HG02870 (cell line): ENCODE results near the gene EPB41L2.

Source experiments
- ATAC-seq: cut with Tn5 transposase; IDR thresholded peaks from one replicate; pipeline ENCODE4 v1.9.1; 2021; ENCODE audit warnings: mild to moderate bottlenecking, moderate library complexity; ENCODE audit not compliant: unreplicated experiment

Gene EPB41L2

DNA sequence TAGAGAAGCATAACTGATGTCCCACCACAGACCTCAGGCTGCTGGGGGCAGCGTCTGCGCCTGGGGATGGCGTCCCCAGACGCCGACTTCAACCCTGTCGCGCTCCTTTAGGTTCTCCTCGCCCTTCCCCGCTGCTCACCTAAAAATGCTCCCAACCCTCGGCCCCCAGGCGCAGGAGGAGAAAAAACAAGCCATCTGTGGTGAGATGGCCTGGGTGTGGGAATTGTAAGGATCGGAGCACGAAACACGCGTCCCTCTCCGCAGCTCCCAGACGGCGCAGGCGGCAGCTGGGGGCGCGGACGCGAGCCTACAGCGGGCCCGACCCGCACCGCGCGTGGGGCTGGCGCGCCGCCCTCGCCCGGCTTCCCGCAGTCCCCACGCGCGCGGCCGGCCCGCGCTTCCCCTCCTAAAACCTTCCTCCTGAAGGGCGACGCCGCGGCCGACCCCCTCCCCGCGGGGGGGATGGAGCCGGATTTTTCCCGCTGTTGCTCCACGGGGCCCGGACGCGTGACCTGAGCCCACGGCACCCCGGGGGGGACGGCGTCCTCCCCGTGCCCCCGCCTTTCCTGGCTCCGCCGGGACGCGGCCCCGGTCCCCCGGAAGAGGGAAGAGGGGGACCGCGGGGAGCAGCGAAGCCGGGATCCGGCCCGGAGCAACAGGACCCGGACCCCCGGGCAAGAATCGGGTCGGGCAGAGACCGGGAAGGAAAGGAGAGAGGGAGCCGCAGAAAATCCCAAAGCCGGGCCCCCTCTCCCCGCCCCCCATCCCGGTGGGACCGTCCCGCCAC lies 611 bp downstream of the EPB41L2 start:
- no peak for ATAC-seq

DNA sequence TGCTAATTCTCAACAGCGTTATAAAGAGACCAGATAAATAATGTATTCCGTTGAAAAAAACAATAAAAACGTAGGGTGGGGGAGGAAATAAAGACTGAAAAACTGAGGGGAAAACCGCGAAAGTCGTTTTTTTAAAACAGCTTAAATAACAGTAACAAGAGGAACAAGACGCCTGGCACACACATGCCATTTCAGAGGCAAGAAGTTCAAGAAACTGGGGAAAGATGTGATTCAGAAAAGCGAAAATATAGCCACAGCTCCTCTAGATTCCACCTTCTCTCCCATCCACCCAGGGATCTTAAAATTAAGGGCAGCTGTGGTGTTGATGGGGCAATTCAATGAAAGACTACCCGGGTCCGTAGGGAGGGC lies 1.3 kb downstream of the EPB41L2 start:
- no peak for ATAC-seq

- ATAC-seq, result no peak
These were observed 1.8 kb downstream of the EPB41L2 start for GRCh38 chr6:131061041-131061750.

- ATAC-seq, result no peak
These were observed 2.7 kb downstream of the EPB41L2 start for GRCh38 chr6:131060311-131060710.

- ATAC-seq, result no peak
These were observed 3.6 kb downstream of the EPB41L2 start for GRCh38 chr6:131059486-131059885.

DNA sequence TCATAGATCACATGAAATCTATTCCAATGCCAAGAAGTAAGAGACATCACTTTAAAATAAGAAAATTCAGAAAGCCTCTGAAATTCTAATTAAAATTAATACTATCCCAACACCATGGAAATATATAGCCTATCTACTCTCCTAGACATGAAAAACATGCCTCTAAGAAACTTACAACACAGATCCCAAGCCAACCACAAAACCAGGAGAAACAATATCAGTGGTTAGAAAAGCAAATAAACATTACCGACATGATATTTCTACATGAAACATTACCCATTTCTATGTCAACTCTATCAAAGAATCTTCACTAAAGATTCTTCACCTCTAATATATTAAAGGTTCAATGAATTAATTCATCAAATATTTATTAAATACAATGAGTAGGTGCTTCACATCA lies 4.8 kb downstream of the EPB41L2 start:
- no peak for ATAC-seq

- ATAC-seq, result no peak
These were observed 8.4 kb downstream of the EPB41L2 start for GRCh38 chr6:131054392-131055250.

DNA sequence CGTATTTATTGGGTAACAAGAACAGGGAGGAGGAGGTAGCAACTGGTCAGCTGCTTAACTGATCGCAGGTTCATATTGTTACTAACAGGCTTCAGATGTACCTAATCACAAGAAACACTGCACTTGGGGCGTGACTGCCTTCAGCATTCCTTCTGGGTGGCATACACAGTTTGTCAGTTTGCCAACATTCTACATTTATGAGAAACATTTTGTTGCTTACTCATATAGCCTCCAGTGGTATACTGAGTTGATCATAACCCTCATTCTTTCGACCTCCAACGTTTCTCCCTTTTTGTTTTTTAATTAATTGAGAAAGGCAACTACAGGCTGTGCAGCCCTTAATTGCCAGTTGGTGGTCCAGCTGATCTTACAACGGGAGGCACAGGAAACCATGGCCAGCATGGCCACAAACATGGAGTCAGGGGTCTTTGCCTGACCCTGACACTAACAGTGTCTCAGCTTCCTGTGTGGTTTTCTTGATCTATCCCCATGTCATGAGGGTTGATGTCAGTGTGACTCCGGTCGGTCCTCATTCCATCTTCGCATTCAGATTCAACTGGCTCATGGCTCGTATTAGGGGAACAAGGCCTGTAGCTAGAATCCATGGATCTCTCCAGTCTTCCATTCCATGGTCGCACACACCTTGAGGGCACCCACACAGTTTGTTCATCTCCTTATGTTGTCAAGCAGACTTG lies 9.4 kb downstream of the EPB41L2 start:
- no peak for ATAC-seq

GRCh38 chr6:131052181-131052580 lies 10.9 kb downstream of the EPB41L2 start:
- no peak for ATAC-seq

DNA sequence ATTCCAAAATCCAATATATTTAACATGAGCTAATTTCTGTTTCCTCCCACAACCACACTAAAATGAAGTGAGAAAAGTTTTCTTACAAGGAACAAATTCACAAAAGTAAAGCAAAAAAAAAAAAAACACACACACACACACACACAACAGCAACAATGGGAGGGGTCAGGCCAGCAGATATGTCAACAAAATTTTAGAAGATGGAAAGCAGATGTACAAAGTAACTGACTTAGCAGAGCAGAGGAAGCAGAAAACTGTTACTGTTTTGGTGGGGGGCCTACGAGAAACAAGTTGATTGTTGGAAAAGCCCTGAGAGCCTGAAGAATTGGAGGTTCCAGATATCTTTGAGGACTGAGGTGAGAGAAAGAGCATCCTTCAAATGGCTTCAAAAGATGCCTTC lies 11.7 kb downstream of the EPB41L2 start:
- no peak for ATAC-seq

DNA sequence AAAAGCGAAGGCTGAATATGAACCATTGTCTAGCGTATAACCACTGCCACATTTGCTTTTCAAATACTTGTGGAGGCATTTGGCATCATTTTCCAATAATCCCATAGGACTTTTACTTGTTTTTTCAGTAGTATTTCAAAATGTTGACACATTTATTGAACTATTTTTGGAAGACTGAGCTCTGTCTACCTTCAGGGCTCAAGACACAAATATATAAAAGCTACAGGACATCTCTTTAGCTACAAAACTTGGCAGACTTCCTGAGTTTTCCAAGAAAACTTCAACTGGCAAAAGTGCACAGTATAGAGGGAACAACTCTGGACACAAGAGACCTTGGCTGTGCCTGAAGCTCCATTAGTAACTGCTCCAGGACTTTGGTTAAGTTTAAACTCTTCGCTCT lies 13.4 kb downstream of the EPB41L2 start:
- ATAC-seq, result no peak

- ATAC-seq, result no peak
These were observed 14.0 kb downstream of the EPB41L2 start for GRCh38 chr6:131048933-131049515.

- ATAC-seq, result no peak
These were observed 14.6 kb downstream of the EPB41L2 start for GRCh38 chr6:131048459-131048858.

DNA sequence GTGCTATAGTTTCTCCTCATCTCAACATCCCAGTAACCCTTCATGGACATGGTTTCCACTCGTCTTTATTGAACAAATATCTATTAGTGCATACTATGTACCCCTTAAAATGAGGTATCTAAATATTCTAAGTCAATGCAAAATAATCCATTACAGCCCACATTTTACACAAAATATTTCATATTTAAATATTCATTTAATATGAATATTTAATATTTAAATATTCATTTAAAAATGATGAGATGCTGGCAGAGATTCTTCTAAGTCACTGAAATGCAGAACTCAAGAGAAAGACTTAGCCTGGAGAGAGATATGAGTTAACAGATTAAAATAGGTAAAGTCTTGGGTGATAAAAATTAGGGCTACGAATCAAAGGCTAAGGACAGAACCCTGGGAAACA lies 17.9 kb downstream of the EPB41L2 start:
- ATAC-seq, result no peak

DNA sequence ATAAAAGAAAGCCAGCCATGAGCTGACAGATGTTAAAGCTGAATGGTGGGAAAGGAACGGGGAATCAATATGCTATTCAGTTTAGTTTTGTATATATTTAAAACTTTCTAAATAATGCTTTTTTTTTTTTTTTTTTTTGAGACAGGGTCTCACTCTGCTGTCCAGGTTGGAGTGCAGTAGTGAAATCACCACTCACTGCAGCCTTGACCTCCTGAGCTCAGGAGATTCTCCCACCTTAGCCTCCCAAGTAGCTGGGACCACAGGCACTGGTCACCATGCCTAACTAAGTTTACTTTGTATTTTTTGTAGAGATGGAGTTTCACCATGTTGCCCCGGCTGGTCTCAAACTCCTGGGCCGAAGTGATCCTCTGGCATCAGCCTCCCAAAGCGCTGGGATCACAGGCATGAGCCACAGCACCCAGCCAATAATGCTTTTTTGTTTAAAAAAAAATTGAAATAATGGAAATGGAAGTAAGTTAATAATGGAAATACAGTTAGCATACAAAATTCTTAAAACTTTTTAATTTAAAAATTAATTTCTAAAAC lies 19.1 kb downstream of the EPB41L2 start:
- ATAC-seq, result no peak

GRCh38 chr6:131042664-131043063 lies 20.4 kb downstream of the EPB41L2 start:
- no peak for ATAC-seq

GRCh38 chr6:131041814-131042213 lies 21.2 kb downstream of the EPB41L2 start:
- ATAC-seq, result no peak

GRCh38 chr6:131040866-131041265 lies 22.2 kb downstream of the EPB41L2 start:
- no peak for ATAC-seq

DNA sequence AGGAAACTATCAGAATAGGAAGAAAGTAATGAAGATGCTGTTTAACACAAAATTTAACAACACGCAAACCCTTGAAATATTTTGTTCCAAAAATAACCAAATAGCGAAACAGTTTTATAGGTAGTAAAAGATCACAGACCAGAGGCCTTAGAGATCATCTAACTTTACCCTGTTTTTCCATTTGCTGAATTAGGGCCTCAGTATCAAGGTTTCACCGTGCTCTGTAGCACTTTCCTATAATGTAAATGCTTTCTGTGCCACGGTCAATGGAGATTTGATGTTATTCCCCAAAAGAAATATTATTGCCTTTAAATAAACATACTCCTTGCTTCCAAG lies 23.7 kb downstream of the EPB41L2 start:
- ATAC-seq, result no peak

DNA sequence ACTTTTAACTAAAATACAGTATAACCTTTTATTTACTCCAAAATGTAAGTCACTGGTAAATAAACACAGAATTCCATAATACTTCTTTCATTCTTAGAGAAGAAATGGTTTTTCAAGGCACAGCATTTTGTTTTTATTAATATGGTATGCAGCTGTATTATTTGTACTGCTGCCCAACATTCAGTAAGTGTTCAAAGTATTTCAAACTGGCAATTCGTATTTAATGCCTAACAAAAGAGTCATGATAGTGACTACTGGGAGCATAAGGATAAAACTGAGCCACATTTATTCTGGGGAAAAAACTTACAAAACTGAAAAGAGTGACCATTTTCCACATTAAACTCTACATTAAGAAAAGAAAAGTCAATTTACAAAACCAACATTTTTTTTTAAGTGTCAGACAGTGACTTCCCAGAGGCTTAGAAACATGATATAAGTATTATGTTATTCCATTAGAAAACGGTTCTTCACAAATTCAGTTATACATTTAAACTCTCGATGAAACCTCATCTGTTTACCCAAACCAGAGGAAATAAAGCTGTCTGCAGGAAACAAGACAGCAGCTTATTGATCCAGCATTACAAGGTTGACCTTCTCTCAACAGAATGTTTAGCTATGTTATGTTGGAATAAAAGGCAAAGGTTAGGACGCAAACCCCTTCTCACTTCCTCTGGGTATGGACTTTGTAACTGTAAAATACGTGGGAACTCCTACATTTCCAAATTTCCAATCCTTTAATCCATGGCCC lies 24.3 kb downstream of the EPB41L2 start:
- no peak for ATAC-seq
